Right forelimb (tissue), 1 donor: ENCODE measurements around the gene VAV1.
"Not testable (repeated sequence)": the region's sequence is repeated elsewhere in the genome, so short reads cannot be mapped to it uniquely, and the experiment has no call there.

ENCODE experiments used
- DNase-seq: peaks from one replicate; pipeline ENCODE4 v3.0.0-alpha.2; 2018

VAV1 gene

DNA sequence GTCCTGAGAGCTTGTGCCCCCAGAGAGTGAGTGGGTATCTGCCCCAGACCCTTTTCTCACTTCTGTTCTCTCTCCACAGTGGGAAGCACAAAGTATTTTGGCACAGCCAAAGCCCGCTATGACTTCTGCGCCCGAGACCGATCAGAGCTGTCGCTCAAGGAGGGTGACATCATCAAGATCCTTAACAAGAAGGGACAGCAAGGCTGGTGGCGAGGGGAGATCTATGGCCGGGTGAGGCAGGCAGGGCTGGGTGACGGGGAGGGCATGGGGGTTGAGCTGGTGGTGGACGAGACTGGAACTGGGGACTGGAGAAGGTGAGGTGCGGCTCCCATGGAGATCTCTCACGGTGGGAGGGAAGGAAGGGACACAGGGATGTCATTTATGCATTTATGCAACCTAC, 81.4 kb downstream of the VAV1 start:
- DNase-seq: no peak

DNA sequence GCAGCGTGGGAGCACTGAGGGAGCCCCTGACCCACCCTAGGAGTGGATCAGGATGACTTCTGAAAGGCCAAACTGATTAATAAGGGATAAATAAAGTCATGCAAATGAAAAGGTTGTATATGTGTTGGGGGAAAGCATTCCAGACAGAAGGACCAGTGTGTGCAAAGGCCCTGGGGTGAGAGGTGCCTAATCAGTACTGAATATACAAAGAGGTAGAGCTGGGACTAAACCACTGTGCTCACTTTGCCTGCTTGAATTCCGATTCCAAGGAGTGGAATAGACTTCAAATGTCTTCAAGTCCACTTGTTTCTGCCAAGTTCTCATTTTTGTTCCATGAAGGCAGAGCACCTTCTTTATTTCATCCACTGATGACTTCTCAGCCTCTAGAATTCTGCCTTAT, 82.2 kb downstream of the VAV1 start:
- no peak for DNase-seq

DNA sequence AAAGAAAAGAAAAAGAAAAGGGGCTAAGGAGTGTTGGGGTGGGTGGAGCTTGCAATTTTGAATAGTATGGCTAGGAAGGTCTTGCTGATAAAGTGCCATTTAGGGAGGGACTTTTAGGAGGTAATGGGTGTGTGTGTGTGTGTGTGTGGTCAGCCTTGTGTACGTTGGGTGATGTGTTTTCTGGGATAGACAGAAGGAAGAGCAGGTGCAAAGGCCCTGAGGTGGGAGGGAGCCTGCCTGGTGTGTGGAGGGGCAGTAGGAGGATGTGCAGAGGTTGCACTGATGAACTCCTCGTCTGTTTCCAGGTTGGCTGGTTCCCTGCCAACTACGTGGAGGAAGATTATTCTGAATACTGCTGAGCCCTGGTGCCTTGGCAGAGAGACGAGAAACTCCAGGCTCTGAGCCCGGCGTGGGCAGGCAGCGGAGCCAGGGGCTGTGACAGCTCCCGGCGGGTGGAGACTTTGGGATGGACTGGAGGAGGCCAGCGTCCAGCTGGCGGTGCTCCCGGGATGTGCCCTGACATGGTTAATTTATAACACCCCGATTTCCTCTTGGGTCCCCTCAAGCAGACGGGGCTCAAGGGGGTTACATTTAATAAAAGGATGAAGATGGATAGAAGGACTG, 84.4 kb downstream of the VAV1 start:
- no peak for DNase-seq

DNA sequence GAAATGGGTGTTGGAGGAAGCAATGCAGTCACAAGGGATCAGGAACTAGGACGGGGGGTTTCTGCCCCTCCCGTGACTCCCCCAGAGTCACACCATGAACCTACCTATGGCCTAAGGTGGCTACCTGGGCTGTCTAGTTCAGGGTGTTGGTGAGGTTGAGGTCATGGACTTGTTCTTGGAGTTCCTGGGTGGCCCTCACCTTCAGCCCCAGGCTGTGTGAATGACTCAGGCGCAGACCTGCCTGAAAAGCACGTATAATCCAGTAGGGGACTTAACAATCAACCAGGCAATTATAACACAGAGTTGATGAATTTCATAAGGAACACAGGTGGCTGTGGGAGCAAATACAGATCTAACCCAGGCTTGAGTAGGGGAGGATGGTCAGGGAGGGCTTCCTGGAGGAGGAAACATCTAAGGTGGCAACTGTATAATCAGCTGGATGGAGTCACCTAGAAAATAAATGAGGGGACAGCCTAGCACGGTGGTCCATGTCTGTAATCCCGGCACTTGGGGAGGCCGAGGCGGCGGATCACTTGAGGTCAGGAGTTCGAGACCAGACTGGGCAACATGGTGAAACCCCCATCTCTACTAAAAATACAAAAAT, 89.3 kb downstream of the VAV1 start:
- DNase-seq: no peak

DNA sequence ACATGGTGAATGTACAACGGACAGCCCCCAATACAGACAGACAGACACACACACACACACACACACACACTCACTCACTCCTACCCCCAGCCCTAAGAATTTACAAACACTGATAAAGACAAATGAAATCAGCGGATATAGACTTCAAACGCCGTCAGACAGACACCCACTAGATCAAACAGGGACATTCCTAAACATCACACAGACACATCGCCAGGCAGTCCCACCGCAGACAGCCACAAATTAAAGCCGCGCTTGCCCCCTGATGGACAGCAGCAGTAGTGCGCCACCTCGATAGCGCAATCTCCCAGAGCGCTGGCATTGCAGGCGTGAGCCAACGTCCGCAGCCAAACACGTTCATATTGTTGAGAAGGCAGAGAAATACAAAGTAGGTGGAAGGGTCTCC, 90.2 kb downstream of the VAV1 start:
- DNase-seq: peak; percentile 81

DNA sequence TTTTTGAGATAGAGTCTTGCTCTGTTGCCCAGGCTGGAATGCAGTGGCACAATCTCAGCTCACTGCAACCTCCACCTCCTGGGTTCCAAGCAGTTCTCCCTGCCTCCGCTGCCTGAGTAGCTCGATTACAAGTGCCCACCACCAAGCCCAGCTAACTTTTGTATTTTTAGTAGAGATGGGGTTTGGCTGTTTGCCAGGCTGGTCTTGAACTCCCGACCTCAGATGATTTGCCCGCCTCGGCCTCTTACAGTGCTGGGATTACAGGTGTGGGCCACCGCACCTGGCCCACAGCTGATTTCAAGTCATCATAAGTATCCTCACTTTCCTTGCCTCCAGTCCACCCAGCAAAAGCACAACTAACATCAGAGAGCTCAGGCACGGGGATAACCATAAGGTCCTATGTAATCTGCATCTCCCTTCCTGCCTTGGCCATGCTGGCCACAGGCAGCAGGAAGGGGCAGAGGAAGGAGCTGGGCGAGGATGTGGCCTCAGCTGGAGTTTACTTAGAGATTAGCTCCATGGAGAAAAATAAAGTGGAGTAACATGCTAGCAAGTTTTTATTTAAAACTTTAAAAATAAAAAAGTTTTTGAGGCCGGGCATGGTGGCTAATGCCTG, 91.9 kb downstream of the VAV1 start:
- DNase-seq: no peak

DNA sequence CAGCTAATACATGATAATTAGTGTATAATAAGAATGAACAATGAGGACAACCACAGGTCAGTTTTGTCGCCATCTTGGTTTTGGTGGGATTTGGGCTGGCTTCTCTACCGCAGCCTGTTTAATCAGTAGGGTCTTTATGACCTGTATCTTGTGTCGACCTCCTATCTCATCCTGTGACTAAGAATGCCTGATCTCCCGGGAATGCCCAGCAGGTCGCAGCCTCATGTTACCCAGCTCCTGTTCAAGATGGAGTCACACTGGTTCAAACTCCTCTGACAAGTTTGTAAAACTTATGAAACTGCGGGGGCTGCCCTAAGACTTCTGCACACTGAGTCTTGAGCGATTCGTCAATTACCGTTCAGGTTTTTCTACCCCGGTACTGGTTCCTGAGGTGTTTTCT, 93.3 kb downstream of the VAV1 start:
- no peak for DNase-seq

DNA sequence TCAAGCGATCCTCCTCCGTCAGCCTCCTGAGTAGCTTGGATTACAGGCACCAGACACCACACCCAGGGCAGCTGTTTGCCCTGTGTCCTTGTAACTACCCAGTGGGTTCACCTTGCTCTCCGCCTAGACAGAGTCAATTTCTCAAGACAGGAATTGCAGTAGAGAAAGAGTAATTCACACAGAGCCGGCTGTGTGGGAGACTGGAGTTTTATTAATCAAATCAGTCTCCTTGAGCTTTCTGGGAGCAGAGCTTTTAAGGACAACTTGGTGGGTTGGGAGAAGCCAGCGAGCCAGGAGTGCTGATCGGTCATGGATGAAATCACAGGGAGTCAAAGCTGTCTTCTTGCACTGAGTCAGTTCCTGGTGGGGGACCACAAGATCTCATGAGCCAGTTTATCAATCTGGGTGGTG, 94.2 kb downstream of the VAV1 start:
- no peak for DNase-seq

DNA sequence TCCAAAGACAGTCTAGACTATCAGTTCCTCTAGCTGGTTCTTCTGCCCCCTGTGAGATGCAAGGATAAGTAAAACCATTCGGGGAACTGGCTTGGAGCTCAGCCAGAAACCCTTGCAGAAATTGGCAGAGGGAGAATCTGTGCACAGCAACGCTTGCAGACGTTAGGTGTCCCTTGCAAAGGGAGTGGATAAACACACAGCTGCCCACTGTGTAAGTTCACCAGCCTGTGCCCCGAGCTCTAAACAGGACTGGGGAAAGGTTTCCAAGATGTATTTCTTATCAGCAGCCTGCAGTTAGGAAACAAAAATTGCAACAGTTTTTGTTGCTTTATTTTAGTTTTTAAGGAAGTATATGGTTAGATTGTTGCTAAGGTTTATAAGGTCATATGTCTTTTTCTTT, 95.8 kb downstream of the VAV1 start:
- no peak for DNase-seq

DNA sequence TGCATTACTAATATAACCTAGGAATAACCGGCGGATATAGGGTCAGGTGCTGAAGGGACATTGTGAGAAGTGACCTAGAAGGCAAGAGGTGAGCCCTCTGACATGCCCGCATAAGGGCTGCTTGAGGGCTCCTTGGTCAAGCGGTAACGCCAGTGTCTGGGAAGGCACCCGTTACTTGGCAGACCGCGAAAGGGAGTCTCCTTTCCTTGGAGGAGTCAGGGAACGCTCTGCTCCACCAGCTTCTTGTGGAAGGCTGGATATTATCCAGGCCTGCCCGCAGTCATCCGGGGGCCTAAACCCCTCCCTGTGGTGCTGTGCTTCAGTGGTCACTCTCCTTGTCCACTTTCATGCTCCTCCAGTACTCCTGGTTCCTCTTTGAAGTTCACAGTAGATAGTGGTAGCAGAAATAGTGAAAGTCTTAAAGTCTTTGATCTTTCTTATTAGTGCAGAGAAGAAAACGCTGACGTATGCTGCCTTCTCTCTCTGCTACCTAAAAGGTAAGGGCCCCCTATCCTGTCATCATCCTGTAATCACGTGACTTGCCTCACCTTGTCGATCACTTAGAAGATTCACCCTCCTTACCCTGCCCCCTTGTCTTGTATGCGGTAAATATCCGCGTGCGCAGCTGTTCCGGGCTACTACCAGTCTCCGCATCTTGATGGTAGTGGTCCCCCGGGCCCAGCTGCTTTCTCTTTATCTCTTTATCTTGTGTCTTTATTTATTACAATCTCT, 96.8 kb downstream of the VAV1 start:
- not testable (repeated sequence) for DNase-seq

DNA sequence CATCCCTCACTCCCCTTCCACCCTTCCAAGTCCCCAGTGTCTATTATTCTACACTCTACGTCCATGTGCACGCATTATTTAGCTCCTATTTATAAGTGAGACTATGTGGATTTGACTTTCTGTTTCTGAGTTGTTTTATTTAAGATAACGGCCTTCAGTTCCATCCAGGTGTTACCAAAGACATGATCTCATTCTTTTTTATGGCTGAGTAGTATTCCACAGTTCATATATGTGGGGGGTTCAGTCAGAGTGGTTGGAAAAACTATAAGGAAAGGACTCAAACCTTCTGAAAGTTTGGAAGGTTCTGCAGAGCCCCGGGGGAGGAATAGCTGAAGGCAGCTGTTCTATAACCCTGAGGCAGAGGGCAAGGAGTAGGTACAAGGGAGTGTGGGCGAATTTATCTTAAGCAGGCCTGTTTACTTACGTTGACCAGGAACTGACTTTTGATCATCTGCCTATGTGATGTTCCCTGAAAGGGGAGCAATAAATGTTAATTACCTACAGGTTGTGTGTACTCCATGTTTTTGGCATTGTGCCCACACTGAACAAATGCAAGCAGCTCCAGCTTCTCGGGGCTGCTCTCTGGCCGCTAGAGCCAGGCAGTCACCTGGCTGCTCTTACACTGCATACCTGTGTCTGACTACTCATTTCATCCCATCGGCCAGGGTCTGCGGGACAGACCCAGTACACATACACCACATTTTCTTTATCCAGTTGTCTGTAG, 101.4 kb downstream of the VAV1 start:
- no peak for DNase-seq

DNA sequence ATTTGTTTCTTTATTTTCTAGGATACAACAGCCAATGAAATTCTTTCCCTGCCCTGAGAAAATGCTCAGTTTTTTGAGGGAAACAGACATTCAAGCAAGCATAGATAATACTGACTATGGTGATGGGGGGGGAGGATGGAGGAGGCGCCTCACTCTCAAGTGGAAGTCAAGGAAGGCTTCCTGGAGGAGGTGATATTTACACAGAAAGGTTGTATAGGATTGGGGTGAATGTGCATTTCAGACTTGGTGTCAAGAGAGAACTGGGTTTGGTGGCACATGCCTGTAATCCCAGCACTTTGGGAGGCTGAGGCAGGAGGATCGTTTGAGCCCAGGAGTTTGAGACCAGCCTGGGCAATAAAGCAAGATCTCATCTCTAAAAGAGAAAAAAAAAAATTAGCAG, 102.7 kb downstream of the VAV1 start:
- DNase-seq: no peak

DNA sequence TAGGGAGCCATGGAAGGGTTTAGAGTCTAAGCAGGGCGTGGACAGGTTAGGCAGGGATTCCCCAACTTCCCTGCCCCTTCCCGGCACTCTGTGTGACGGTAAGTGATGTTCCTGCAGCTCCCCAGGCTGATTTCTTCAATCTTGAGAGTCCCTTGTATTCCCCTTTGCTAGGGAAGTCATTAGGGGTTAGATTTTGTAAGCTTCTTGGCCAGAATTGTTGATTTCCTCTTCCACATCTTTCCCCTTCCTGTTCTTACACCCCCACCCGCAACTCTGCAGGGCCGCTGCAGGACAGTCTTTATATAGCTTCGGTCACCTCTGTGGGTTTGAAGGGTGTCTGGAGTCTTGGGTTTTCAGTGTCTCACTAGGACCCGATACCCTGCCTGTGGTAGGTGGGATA, 104.2 kb downstream of the VAV1 start:
- DNase-seq: no peak

DNA sequence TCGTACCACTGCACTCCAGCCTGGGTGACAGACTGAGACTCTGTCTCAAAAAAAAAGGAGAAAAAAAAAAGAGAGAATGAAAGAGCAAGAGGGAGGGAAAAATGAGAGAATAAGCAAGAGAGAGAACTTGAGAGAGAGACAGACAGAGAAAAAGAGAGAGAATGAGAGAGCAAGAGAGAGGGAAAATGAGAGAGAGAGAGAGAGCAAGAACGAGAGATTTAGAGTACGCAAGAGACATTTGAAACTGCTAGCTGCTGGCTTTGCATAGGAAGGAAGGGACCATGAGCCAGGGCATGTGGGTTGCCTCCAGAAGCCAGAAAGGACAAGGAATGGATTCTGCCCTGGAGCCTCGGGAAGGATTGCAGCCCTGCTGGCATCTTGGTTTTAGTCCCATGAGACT, 105.3 kb downstream of the VAV1 start:
- no peak for DNase-seq

DNA sequence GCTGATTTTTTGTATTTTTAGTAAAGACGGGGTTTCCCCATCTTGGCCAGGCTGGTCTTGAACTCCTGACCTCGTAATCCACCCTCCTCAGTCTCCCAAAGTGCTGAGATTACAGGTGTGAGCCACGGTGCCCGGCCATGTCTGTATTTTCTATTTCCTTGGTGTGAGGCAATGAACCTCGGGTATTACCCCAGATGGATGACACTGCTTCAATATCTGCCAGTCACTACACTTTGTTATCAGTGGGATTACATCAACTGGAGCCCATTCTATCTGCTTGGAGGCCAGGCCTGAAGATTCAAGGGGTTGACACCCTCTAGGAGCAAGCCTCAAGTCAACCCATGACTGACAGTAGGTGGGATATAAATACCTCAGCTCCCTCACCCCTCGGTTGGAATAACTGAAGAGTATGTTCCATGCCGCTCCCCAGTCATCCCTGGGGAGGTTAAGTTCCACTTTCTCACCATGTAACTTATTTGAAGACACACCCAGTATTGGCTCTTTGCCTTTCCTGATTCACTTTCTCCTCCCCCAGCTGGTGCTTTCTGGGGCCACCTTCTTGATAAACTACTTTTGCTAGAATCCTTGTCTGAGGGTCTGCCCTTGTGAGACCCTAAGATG, 113.9 kb downstream of the VAV1 start:
- DNase-seq: no peak

DNA sequence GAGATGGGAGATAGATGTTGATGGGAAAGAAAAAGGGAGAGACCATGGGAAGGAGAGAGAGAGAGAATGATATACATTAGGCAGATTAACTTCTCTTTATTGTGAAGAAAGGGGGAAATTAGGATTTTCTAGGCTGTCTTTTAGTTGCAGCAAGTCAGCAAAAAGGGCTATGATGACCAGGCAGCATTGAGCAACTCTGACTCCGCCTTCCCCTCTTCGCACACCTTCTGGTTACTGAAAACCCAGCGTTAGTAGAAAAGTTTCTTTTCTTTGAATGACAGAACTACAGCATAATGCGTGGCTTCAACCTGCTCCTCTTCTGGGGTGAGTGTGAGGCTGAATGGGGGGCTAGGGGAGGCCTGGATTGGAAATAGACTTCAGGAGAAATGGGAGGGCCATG, 114.8 kb downstream of the VAV1 start, which contains the start of gene ADGRE1:
TSS of gene ADGRE1 (plus strand) at position 264 of the 400 bp plus-strand sequence. CDS start at position 294, 30 bp downstream.
- no peak for DNase-seq

DNA sequence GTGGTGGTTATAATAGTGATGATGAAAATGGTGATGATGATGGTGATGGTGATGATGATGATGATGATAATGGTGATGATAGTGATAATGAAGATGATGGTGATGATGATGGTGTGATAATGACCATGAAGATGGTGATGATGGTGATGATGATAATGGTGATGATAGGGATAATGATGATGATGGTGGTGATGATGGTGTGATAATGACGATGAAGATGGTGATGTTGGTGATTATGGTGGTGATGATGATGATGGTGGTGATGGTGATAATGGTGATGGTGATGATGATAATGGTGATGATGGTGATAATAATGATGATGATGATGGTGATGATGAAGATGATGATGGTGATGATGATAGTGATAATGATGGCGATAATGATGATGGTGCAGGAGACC, 116.5 kb downstream of the VAV1 start:
- DNase-seq: no peak

DNA sequence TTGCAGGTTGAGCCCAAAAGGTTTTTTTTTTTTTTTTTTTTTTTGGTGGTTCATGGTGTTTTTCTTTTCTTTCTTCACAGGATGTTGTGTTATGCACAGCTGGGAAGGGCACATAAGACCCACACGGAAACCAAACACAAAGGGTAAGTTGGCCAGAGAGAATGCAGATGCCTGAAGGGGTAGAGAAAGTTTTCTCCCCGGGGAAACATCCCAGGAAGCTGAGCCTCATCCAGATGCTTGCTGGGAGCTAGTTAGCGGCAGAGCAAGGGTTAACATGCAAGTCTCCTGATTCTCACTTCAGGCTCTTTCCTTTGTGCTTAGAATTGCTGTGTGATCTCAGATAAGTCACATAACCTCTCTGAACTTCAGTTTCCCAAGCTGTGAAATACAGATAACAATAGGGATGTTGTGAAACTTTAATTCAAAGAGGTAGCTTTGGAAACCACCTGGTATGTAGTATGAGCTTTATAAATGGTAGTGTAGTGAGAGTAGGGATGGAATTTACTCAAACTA, 117.9 kb downstream of the VAV1 start:
- DNase-seq: no peak

DNA sequence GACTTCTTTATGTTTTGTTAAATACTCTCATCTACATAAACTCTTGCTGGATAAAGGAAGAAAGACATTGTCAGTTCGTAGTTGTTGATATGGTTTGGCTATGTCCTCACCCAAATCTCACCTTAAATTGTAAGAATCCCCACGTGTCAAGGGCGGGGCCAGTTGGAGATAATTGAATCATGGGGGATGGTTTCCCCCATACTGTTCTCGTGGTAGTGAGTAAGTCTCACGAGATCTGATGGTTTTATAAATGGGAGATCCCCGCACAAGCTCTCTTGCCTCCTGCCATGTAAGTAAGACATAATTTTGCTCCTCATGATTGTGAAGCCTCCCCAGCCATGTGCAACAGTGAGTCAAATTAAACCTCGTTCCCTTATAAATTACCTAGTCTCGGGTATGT, 118.4 kb downstream of the VAV1 start:
- DNase-seq: no peak

DNA sequence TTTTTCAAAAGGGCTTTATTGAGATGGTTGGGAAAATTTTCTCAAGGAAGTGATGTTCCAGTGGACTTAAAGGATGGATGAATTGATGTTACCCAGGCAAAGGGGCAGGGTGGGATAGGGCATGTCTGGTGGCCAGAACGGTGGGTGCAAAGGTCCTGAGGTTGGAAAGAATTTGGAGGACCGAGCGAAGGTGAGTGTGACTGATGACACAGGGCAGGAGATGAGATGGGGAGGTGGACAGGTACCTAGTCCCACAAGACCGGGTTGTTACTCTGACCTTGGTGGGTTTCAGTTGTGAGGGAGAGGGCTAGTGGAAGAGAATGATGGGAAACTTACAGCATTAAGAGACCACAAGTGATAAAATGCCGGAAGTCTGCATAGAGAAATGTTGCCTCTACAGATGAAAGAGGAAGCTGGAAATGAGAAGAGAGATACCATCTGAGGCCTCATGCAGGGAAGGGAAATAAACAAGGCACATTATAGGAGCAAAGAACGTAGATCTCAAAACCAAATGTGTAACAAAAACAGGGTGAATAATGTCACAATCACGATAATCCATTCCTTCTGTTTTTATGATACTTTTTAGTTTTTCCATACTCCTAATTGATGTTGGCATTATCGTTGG, 119.4 kb downstream of the VAV1 start:
- DNase-seq: no peak

DNA sequence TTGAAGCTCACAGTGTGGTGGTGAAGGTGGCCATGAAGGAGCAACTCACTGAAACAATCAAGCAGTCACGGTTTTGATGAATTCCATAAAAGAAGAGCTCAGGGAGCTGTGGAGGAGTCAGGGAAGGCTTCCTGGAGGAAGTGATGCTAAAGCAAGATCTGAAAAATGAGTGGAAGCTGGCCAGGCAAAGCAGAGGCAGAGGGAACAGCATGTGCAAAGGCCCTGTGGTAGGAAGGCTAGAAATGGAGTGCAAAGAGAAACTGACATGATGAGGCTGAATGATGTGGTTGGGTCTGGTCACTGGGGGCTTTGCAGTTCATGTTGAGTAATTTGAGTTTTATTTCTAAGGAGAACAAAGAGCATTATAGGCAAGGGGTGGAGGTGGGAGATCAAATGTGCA, 121.8 kb downstream of the VAV1 start:
- no peak for DNase-seq

DNA sequence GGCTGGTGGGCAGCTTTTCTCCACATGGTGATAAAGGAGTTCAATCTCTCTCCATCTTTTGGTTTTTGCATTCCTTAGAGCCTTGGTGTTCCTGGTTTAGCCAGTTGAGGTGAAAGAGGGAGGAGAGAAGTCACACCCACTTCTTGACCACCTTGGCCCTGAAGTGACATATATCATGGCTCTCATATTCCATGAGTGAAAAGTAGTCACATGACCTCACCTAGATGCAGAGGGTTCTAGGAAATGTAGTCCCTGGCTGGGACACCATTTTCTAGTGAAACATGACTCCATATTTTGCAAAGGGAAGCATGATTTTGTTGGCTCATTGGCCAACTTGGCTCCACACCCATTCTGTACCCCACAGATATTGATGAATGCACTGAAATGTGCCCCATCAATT, 130.9 kb downstream of the VAV1 start:
- DNase-seq: no peak
